HG02678 (cell line): ENCODE data around the gene ALS2CL.
"Not testable (repeated sequence)": the region's sequence is repeated elsewhere in the genome, so short reads cannot be mapped to it uniquely, and the experiment has no call there.

ENCODE experiments used
- ATAC-seq: cut with Tn5 transposase; IDR thresholded peaks from one replicate; pipeline ENCODE4 v1.9.1; 2021; ENCODE audit warnings: mild to moderate bottlenecking, moderate library complexity; ENCODE audit not compliant: unreplicated experiment

ALS2CL gene

GRCh38 chr3:46705022-46705530 lies 11.6 kb upstream of the ALS2CL start:
- peak; percentile 56 for ATAC-seq

- not testable (repeated sequence) for ATAC-seq
These were observed 10.9 kb upstream of the ALS2CL start for GRCh38 chr3:46704346-46704745.

DNA sequence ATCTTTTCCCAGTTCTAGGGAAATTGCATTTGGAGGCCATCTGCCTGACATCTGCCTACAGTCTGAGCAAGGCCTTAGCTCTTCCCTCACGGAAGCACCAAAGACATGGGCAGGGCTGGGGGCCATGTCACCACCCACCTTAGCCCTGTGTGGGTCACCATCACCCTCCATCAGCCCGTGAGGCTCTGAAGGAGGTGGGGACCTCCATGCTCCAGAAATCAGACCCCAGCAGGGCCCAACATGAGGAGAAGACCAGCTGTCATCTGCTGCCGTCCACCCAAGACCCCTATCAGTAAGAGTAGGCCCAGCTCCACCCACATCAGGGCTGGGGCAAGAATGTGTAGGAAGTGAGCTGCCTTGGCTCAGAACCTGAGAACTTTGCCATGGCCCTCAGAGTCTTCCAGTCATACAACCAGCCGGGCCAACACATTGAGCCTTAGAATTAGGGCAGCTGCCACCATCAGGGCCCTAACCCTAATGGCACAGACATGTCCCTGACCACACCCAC lies 9.6 kb upstream of the ALS2CL start:
- no peak for ATAC-seq

DNA sequence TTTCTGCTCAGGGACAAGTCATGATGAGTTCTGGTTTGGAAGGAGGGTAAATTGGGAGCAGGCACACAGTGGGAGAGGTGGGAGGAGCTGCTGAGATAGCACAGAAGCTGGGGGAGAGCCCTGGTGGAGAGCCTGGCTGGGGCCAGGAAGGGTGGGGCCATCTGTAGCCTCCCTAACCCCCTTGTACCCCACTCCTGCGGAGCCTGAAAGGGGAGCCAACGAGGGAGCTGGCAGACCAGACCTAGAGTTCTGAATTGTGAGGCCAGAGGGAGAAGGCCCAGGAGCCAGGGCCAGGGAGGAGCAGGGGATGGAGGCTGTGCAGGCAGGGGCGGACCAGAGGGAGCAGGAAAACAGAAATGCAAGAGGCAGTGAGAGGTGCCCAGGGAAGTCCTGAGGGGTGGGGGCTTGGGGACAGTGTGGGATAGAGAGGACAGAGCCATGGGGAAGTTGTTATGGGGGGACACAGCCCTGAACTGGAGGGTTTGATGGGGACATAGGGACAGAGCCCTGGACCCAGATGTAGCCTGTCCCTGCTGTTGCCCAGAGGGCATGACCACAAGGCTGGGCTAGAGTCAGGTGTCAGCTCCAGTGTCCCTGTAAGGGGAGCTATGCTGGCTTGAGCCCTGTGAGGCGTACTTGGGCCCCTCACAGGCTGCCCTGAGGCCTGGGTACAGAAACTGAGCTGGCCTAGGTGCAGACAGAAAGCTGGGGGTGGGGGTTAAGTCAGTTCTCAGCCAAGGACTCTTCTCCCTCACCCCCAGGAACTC lies 8.9 kb upstream of the ALS2CL start:
- ATAC-seq = no peak

DNA sequence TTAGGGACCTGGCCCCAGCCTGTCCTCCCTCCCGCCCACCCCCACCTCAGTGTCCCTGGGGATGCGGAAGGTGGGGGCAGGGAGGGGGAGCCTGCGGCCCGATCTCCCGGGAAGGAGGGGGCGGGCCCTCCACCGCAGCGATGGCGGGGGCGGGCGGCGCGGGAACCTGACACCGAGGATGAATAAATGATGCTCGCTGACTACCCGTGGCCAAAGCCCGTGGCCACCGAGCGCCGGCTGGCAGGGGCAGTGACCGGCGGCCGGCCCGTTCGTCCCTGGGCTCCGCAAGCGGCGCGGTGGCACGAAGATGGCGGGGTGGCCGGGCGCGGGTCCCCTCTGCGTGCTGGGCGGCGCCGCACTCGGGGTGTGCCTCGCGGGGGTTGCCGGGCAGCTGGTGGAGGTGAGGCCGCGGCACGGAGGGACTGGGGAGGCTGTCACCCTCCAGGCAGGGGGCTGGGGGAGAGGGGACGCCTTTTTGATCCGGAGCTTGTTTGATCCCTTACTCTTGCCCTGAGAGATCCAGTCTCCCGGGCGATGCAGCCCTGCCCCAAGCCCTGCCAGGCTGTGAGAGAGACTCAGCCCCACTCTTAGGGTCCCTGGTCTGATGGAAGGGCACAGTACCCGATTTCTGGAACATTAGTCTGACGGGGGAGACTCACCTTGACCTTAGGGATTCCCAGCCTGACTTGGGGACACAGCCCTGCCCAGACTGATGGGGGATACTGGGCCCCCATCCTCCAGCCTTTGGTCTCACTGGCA lies 7.9 kb upstream of the ALS2CL start, which contains the start of gene TMIE:
Gene TMIE (plus strand): TSS at position 212 of the 759 bp plus-strand sequence. CDS start 96 bp downstream, at position 308.
- no peak for ATAC-seq

GRCh38 chr3:46700772-46701171 lies 7.3 kb upstream of the ALS2CL start:
- ATAC-seq = no peak

GRCh38 chr3:46699676-46700523 lies 6.4 kb upstream of the ALS2CL start:
- no peak for ATAC-seq

- ATAC-seq = no peak
These were observed 2.7 kb upstream of the ALS2CL start for GRCh38 chr3:46695962-46696894.

GRCh38 chr3:46695177-46695961 lies 1.9 kb upstream of the ALS2CL start:
- ATAC-seq = no peak

DNA sequence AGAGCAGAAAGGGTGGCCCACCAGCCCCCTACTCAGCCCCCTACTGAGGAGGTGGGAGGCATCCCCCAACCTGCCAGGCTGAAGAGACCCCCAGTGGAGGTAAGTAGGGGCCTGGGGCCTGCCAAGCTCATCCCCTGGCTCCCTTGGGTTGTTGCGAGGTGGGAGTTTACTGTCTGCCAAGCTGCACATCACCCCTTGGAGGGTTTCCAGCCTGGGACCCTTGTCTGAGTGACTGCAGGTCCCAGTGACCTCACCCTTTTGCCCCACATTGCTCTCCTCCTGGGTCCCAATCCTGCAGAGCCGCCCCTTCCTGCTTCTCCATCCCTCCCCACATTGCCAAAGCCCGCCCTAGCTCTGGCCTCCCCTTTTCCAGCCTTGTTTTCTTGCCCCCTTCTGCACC lies 1.0 kb upstream of the ALS2CL start:
- ATAC-seq = no peak

DNA sequence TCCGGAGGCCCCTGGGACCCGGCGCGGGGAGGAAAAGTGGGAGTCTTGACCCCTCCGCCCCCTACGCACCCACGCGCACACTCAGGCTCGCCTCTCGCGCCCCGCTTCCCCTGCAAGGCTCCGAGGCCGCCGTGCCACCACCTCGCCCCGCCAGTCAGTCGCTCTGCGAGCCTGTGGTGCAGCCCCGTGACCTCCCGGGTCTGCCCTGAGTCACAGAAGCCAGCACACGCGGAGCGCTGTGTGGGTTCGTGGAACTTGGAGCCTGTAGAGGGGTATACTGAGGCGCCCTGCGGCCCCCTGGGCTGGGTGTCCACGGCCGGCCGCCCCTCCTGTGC lies 380 bp upstream of the ALS2CL start:
- ATAC-seq = no peak

GRCh38 chr3:46692566-46692990 lies 901 bp downstream of the ALS2CL start:
- ATAC-seq = no peak

DNA sequence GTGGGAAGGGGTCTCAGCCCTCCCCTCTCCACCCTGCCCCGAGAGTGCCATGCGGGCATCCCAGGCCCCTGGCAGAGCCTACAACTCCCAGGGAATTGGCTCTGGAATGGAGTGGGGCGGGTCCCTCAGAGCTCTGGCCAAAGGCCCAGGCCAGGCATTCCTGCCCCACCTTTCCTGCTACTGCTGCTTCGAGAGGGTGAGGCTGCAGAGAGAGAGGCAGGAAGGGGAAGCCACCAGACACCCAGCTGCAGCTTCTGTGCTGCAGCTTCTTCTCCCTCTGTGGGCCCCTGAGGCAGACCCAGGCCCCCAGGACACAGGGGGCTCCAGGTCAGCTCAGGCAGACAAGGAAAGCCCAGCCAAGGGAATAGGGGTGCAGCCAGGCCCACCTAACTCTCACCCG lies 2.7 kb downstream of the ALS2CL start:
- ATAC-seq = no peak

- ATAC-seq = no peak
These were observed 8.0 kb downstream of the ALS2CL start for GRCh38 chr3:46685446-46685845.

DNA sequence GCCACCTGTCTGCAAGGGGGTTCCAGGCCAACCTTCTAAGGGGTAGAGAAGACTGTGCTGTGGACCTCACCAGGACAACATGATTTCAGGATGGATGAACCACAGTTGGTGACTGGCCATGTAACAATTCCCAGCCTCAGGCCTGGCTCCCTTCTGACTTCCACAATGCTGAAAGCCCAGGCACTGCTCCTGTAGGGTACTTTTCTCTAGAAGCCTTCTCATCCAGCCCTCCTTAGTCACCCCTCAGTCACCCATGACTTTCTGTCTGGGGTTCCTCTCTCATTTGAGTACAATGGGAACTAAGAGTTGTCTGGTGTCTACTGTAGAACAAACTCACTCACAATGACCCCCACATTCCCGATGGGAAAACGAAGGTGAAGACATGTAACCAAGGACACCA lies 8.6 kb downstream of the ALS2CL start:
- ATAC-seq = no peak

- ATAC-seq = no peak
These were observed 10.5 kb downstream of the ALS2CL start for GRCh38 chr3:46682974-46683373.

- ATAC-seq = no peak
These were observed 11.5 kb downstream of the ALS2CL start for GRCh38 chr3:46681856-46682540.

DNA sequence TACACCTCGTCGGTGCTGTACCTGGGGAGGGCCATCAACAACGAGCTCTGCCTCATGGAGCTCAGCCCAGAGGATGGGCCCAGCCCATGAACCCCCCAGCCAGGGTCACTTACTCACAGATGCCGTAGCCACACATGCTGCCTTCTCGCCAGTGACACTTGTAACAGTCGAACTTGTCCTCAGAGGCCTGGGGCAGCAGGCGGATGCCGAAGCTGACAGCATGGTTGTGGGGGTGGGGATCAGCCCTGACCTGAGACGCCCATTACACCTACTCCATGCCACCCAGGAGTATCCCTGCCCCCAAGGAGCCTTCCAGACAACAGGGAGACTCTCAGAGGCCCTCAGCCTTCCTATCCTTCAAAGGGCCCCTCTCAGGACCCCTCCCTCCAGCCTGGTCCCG lies 12.1 kb downstream of the ALS2CL start:
- no peak for ATAC-seq
